HepG2 (cell line): ENCODE data around the gene SYT1. TPM values are rescaled to one million over a fixed set of nuclear protein-coding genes. Genes with fewer than 3 reads are reported as not detected.

Experiments used
- ATAC-seq: fragments of 200-7000 bp; cut with Tn5 transposase; 3 replicates; pipeline ENCODE4 v1.9.1; 2020; ENCODE audit warnings: mild to moderate bottlenecking, moderate library complexity
- BruUV-seq: library from RNA; stranded (reverse); fragments of 400-500 nt; replicated peaks from 2 replicates; lab custom pipeline; 2021; lab: Mats Ljungman, UMichigan
- CTCF ChIA-PET: fragments of 300-600 bp; formaldehyde crosslinking; extraction: SDS; loops from one replicate; lab custom pipeline; 2021; ENCODE audit warnings: low total read pairs, inconsistent platforms, low intra/inter-chr PET ratio; lab: Yijun Ruan, JAX
- POLR2A ChIA-PET: fragments of 350-600 bp; sonication (Branson Sonifier 250); formaldehyde crosslinking; loops from one replicate; lab custom pipeline; 2020; ENCODE audit warnings: antibody characterized with exemption, inconsistent platforms; lab: Yijun Ruan, JAX
- DNase-seq: peaks from one replicate; pipeline ENCODE4 v3.0.0-alpha.2; 2015; ENCODE audit warnings: low spot score
- FAIRE-seq: peaks from 3 replicates; lab custom pipeline; 2011; peaks lifted over from hg19 to GRCh38; lab: Jason Lieb, UNC
- H2AFZ ChIP-seq: one replicate; pipeline ENCODE4 v1.6.1; 2011; ENCODE audit warnings: low read length, inconsistent platforms
- H3K27ac ChIP-seq: fragments of 300-600 bp; 3 replicates; pipeline ENCODE4 v1.8.0; 2011; ENCODE audit warnings: mixed run types, mild to moderate bottlenecking, mixed read lengths, low read length, inconsistent platforms; ENCODE audit not compliant: insufficient read depth; ENCODE audit errors: extremely low read length
- H3K27me3 ChIP-seq, 2 experiments: fragments of 200-600 bp in 1 of 2; 2 replicates in 1 of 2; 3 replicates in 1 of 2; pipeline versions ENCODE4 v1.6.0 to v1.8.0; 2011; ENCODE audit warnings: low read length in 2 of 2, mild to moderate bottlenecking in 2 of 2, moderate library complexity in 2 of 2, inconsistent platforms in 1 of 2; ENCODE audit not compliant: insufficient read depth in 2 of 2, control insufficient read depth in 1 of 2
- H3K36me3 ChIP-seq, 2 experiments: fragments of 200-600 bp in 1 of 2; replicated peaks in 1 of 2; 2 replicates in 1 of 2; 3 replicates in 1 of 2; pipeline versions ENCODE4 v1.5.1 to v1.8.0; 2011; ENCODE audit warnings: low read length in 2 of 2, inconsistent platforms in 1 of 2; ENCODE audit not compliant: insufficient read depth in 2 of 2, control insufficient read depth in 1 of 2
- H3K4me1 ChIP-seq: 2 replicates; pipeline ENCODE4 v1.5.1; 2012; ENCODE audit warnings: low read length, inconsistent platforms; ENCODE audit not compliant: insufficient read depth
- H3K4me2 ChIP-seq: 2 replicates; pipeline ENCODE4 v1.6.0; 2011; ENCODE audit warnings: low read depth, low read length, inconsistent platforms
- H3K4me3 ChIP-seq, 3 experiments: fragments of 200-600 bp in 1 of 3; sonication (generic), shearing (Covaris generic) in 1 of 3; replicated peaks in 1 of 3; 2 replicates each; pipeline ENCODE4 v1.5.1; 2011 to 2016; ENCODE audit warnings: low read length in 3 of 3, inconsistent platforms in 2 of 3, low read depth in 2 of 3, mild to moderate bottlenecking in 2 of 3, control low read depth in 1 of 3, mixed read lengths in 1 of 3; ENCODE audit not compliant: insufficient read depth in 1 of 3
- H3K79me2 ChIP-seq: one replicate; pipeline ENCODE4 v1.6.1; 2011; ENCODE audit warnings: low read length, inconsistent platforms; ENCODE audit not compliant: insufficient read depth
- H3K9ac ChIP-seq: 2 replicates; pipeline ENCODE4 v1.6.0; 2011; ENCODE audit warnings: mild to moderate bottlenecking, low read depth, low read length, inconsistent platforms; ENCODE audit not compliant: insufficient read depth
- H3K9me3 ChIP-seq: 2 replicates; pipeline ENCODE4 v1.5.1; 2012; ENCODE audit warnings: mild to moderate bottlenecking, low read length
- H4K20me1 ChIP-seq: 2 replicates; pipeline ENCODE4 v1.6.0; 2011; ENCODE audit warnings: inconsistent platforms, mild to moderate bottlenecking, low read length, moderate library complexity; ENCODE audit not compliant: insufficient read depth
- BORCS8-MEF2B ChIP-seq: sonication (generic); formaldehyde crosslinking; IDR thresholded peaks from 2 replicates; pipeline ENCODE4 v1.8.0; 2022; ENCODE audit warnings: mild to moderate bottlenecking, missing genetic modification reagents
- ERF ChIP-seq: IDR thresholded peaks from 2 replicates; pipeline ENCODE4 v1.6.1; 2018; ENCODE audit warnings: missing biosample characterization, missing genetic modification reagents
- GABPB1 ChIP-seq: IDR thresholded peaks from 2 replicates; pipeline ENCODE4 v1.6.1; 2016; ENCODE audit warnings: mild to moderate bottlenecking, missing genetic modification reagents, moderate library complexity, missing compliant biosample characterization
- MAFF ChIP-seq: IDR thresholded peaks from 2 replicates; pipeline ENCODE4 v1.6.1; 2011; ENCODE audit warnings: low read depth, low read length, improper control_type of control experiment
- MAFK ChIP-seq, 2 experiments: IDR thresholded peaks in 1 of 2; conservative IDR thresholded peaks in 1 of 2; 2 replicates each; pipeline ENCODE4 v1.6.1; 2011; ENCODE audit warnings: improper control_type of control experiment in 2 of 2, low read length in 2 of 2
- MTA3 ChIP-seq: sonication (generic); formaldehyde crosslinking; IDR thresholded peaks from 2 replicates; pipeline ENCODE4 v1.4.0; 2020; ENCODE audit warnings: missing genetic modification reagents
- NR0B2 ChIP-seq: sonication (generic); formaldehyde crosslinking; IDR thresholded peaks from 2 replicates; pipeline ENCODE4 v1.4.0; 2020; ENCODE audit warnings: mild to moderate bottlenecking, missing genetic modification reagents
- NR2C2 ChIP-seq: sonication (generic); formaldehyde crosslinking; IDR thresholded peaks from 2 replicates; pipeline ENCODE4 v1.4.0; 2020; ENCODE audit warnings: missing genetic modification reagents, mild to moderate bottlenecking, moderate library complexity, borderline replicate concordance
- TBL1XR1 ChIP-seq: fragments of 150-350 bp; IDR thresholded peaks from 2 replicates; pipeline ENCODE4 v1.6.1; 2014; ENCODE audit warnings: borderline replicate concordance, low read length; ENCODE audit not compliant: partially characterized antibody
- TCF7L2 ChIP-seq: IDR thresholded peaks from 2 replicates; pipeline ENCODE4 v1.6.1; 2011; ENCODE audit warnings: mild to moderate bottlenecking, low read depth, low read length, moderate library complexity
- ZBTB44 ChIP-seq: sonication (generic); formaldehyde crosslinking; IDR thresholded peaks from 2 replicates; pipeline ENCODE4 v1.4.0; 2020; ENCODE audit warnings: missing genetic modification reagents
- ZNF441 ChIP-seq: sonication (generic); formaldehyde crosslinking; IDR thresholded peaks from 2 replicates; pipeline ENCODE4 v1.7.0; 2021; ENCODE audit warnings: missing genetic modification reagents, borderline replicate concordance
- WGBS: methylation state at CpG from one replicate; pipeline ENCODE4 v1.1.6; 2017; ENCODE audit warnings: low lambda C conversion rate; 5-methylcytosine and 5-hydroxymethylcytosine counted together
- in situ Hi-C: cut with HindIII; loops from 2 replicates; pipeline ENCODE4 v1.10.0; 2017; ENCODE audit warnings: low pct_unique_long_range_greater_than_20kb; ENCODE audit not compliant: extremely low pct_ligation_motif_present
- intact Hi-C: fragments of 100-400 bp; cut with micrococcal nuclease; formaldehyde crosslinking; loops from one replicate; pipeline ENCODE4 v1.10.0; 2022; ENCODE audit not compliant: unreplicated experiment
- polyA plus RNA-seq, 8 experiments: library from polyadenylated mRNA; depleted of rRNA in 3 of 8; stranded (reverse) in 7 of 8; unstranded in 1 of 8; fragments of >200 nt; fragmentation: Illumina TruSeq in 4 of 8; extraction: Trizol in 4 of 8; gene quantifications; 2 replicates each; pipeline versions ENCODE4 v1.2.1 to v1.2.3, GENCODE V29; 2011 to 2016; ENCODE audit warnings: low read depth in 4 of 8, missing spikeins in 1 of 8, mixed read lengths in 1 of 8; ENCODE audit not compliant: insufficient read depth in 1 of 8
- total RNA-seq, 5 experiments: library from RNA; depleted of rRNA; stranded (reverse); fragments of >200 nt; fragmentation: Illumina TruSeq; extraction: Trizol; gene quantifications; 2 replicates each; pipeline ENCODE4 v1.2.3, GENCODE V29; 2016; ENCODE audit warnings: low read depth in 1 of 5

The SYT1 gene
- total and polyA plus RNA-seq, 2 of the 13 experiments (the other 11 are each of a cell fraction or from before 2014, with no cell fraction given), result not detected

- Histone ChIP-seq H3K4me2 (no peak overlapping the region), H2AFZ (no peak overlapping the region), H3K27ac (no peak overlapping the region), H3K79me2 (no peaks in the 10 kb centered on the region), H3K4me1 (peaks cover 5% of the 10 kb centered on the region; the same call in 1 of the 2 replicates), H3K9me3 (no peaks in the 10 kb centered on the region), H3K9ac (no peak overlapping the region), H3K27me3 (no peaks in the 10 kb centered on the region), H3K4me3 (no peak overlapping the region), H4K20me1 (no peaks in the 10 kb centered on the region), H3K36me3 (no peaks in the 10 kb centered on the region)
- ChIA-PET CTCF (no interaction called here), POLR2A (no interaction called here)
- WGBS, result 30% methylated on average over 4 of the region's 4 CpGs
- TF ChIP-seq ZNF441 (CRISPR knock-in tag), result no peak
- peak; percentile 50 to 57 for TF ChIP-seq MAFK (conservative IDR thresholded peaks at IDR 0.05 in 1 of 2, IDR thresholded peaks at IDR 0.05 in 1 of 2; ENCODE audit: low read length in 2 of 2)
- peak; percentile 42; the same call in 1 of the 2 replicates for TF ChIP-seq MAFF
- in situ Hi-C loops (no loop called here), intact Hi-C loops (no loop called here)
- FAIRE-seq (no peak), DNase-seq (no peak), ATAC-seq (no peak)
- BruUV-seq, result no TSS peak
Measured at GRCh38 chr12:79441534-79441933, 577.0 kb downstream of the SYT1 start.

- in situ Hi-C loops (no loop called here), intact Hi-C loops (no loop called here)
- no peaks in the 10 kb centered on the region for H3K27me3 ChIP-seq
- no peak for FAIRE-seq
- peaks cover 5% of the 10 kb centered on the region; the same call in 1 of the 2 replicates for H3K4me1 ChIP-seq
- H3K4me3 ChIP-seq, result no peak overlapping the region
- no peak overlapping the region for H3K9ac ChIP-seq
- TF ChIP-seq GABPB1 (CRISPR knock-in tag) (no peak), NR2C2 (no peak), NR0B2 (no peak), TCF7L2 (no peak), TBL1XR1 (no peak), MTA3 (CRISPR knock-in tag) (no peak), ERF (CRISPR knock-in tag) (no peak), BORCS8-MEF2B (CRISPR knock-in tag) (no peak), ZBTB44 (CRISPR knock-in tag) (no peak)
- no peaks in the 10 kb centered on the region for H3K79me2 ChIP-seq
- no peak overlapping the region for H3K4me2 ChIP-seq
- DNase-seq, result no peak
- ATAC-seq, result no peak
- no peaks in the 10 kb centered on the region for H3K36me3 ChIP-seq
- CTCF ChIA-PET, result no interaction called here
- H2AFZ ChIP-seq, result no peak overlapping the region
- H3K9me3 ChIP-seq, result no peaks in the 10 kb centered on the region
- POLR2A ChIA-PET, result no interaction called here
- H4K20me1 ChIP-seq, result no peaks in the 10 kb centered on the region
- H3K27ac ChIP-seq, result no peak overlapping the region
- BruUV-seq, result no TSS peak
Measured at GRCh38 chr12:79442396-79442795, 577.8 kb downstream of the SYT1 start.
